ENCODE measurements around the gene ZSWIM1. TPM values are rescaled to one million over a fixed set of nuclear protein-coding genes. Genes with fewer than 3 reads are reported as not detected.

Gene ZSWIM1
- 11.2 and 11.4 TPM in 2 replicates for total RNA-seq (2014; rRNA removed; shearing (Covaris generic))
- 4.1 and 5.5 TPM in 2 replicates for polyA plus RNA-seq (2014; cell fraction: nucleus; rRNA removed)

- peak; percentile 100 for DNase-seq (ENCODE audit: extremely low read depth, low read depth)
Measured at GRCh38 chr20:45880988-45881788, at the start of gene ZSWIM1. ZSWIM1 (plus strand) TSS chr20:45881227; CDS start chr20:45882593, 1,366 bp downstream.

GRCh38 chr20:45832619-45833018 is 48.4 kb upstream of the ZSWIM1 start:
- DNase-seq (ENCODE audit: extremely low read depth, low read depth): no peak

GRCh38 chr20:45833030-45833882 is 47.8 kb upstream of the ZSWIM1 start, which contains the start of gene SNX21:
SNX21 (plus strand) TSS chr20:45833799; CDS start chr20:45833920, 121 bp downstream.
- peak; percentile 70 for DNase-seq (ENCODE audit: extremely low read depth, low read depth)

GRCh38 chr20:45833883-45834796 is 46.9 kb upstream of the ZSWIM1 start:
- DNase-seq (ENCODE audit: extremely low read depth, low read depth): peak; percentile 47

DNA sequence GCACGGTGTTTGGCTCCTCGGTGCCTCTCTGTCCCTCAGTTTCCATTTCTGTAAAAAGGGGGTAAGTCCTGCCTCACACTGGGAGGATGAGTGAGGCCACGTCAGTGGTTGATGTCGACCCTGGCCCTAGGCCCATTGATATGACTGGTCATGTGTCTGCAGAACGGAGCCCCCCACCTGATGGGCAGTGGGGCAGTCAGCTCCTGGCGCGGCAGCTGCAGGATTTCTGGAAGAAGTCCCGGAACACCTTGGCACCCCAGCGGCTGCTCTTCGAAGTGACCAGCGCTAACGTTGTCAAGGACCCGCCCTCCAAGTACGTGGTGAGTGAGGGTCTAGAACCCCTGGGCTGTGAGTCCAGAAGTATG is 46.2 kb upstream of the ZSWIM1 start:
- DNase-seq (ENCODE audit: extremely low read depth, low read depth): no peak

DNA sequence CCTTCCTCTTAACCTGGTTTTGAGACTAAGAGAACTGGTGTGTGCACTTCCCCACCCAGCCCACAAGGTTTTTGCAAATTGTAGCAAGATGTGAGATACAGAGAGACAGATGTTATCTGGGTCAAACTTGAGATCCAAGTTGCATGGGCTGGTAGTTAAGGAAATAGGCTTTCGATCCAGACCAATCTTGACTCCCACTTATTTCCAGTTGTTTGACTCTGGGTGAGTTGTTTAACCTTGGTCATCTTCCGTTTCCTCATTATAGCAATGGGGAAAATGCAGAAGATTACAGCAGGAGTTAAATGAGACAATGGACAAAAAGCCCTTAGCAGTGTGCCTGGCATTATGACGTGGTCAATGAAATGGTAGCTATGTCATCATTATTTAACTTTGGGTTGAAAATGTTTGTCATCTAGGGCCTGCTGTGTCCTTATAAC is 45.7 kb upstream of the ZSWIM1 start:
- no peak for DNase-seq (ENCODE audit: extremely low read depth, low read depth)

DNA sequence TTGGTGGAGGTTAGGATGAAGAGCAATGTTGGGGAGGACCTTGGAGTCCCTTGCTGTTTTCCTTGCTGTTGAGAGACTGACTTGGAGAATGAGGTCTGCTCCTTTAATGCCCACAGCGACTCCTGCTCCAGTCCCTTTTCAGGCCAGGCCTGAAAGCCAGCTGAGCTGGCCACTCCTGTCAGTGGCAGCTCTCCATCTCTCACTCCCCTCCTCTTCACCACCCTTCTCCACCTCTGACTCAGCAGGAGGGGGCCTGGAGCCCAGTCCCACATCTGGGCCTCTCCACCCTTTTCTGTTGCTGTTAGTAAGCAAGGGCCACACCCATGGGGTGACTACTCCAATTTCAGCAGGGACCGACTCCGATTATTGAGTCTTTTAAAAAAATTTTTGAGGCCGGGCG is 45.2 kb upstream of the ZSWIM1 start:
- DNase-seq (ENCODE audit: extremely low read depth, low read depth): no peak

DNA sequence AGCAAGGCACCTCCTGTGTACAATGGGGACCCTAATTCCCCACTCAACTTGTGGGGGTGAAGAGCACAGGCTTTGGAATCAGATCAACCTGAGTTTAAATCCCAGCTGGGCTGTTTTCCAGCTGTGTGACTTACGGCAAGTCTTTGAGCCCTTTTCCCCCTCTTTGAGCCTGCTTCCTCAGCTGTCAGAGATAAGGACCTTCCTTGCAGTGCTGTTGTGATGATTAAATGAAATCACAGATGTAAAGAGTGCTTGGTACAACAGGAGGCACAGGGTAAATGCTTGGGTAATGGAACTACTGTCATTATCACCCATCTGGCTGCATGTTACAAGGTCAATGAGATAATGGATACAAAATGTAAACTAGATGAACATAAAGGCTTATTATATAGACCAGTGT is 44.2 kb upstream of the ZSWIM1 start:
- no peak for DNase-seq (ENCODE audit: extremely low read depth, low read depth)

- DNase-seq (ENCODE audit: extremely low read depth, low read depth): no peak
Measured at GRCh38 chr20:45840700-45841198, 40.3 kb upstream of the ZSWIM1 start.

DNA sequence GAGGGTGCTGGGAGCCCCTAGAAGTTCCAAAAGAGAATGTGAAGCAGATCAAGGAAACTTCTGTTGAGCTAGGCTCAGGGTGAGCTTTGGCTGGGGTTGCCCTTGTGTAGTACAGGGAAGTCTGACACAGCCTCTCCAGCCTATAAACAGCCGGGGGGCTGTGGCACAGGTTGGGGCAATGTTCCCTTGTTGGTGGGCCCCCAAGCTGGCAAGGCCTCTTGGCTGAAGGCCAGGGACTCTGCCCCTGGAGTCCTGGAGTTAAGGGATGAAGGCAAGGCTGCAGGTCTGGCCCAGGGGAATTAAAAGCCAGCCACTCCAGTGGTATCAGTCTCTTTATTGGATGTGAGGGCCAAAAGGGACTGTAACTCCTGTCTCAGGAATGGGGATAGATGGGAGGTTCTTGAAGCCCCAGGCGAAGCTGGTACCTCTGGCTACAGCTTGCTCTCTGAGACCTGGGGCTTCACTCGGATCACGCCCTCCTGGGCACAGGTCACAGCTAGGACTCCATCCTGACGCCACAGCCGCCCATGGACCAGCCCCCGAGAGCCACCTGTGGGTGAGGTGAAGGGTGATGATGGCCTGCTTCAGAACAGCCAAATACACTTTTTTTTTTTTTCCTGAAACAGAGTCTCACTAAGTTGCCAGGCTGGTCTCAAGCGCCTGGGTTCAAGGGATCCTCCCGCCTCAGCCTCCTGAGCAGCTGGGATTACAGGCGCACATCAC is 39.5 kb upstream of the ZSWIM1 start:
- DNase-seq (ENCODE audit: extremely low read depth, low read depth): no peak

- DNase-seq (ENCODE audit: extremely low read depth, low read depth): no peak
Measured at GRCh38 chr20:45842169-45842812, 38.7 kb upstream of the ZSWIM1 start.

GRCh38 chr20:45843506-45843905 is 37.5 kb upstream of the ZSWIM1 start:
- no peak for DNase-seq (ENCODE audit: extremely low read depth, low read depth)

DNA sequence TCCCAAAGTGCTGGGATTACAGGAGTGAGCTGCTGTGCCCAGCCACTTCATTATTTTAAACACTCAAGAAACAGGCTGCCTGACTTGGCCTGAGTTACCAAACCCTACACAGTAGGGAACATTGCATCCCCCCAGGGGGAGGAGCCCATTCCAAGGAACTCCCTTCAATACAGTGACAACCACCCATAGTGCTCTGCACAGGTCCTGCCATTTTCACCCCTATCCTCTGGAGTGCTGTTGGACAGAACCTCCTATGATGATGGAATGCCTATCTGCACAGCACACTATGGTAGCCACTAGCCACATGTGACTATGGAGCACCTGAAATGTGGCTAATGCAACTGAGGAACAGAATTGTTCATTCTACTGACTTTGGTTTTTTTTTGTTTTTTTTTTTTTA is 35.6 kb upstream of the ZSWIM1 start:
- DNase-seq (ENCODE audit: extremely low read depth, low read depth): no peak

- no peak for DNase-seq (ENCODE audit: extremely low read depth, low read depth)
Measured at GRCh38 chr20:45848421-45848820, 32.6 kb upstream of the ZSWIM1 start.

GRCh38 chr20:45848969-45849582 is 32.0 kb upstream of the ZSWIM1 start:
- DNase-seq (ENCODE audit: extremely low read depth, low read depth): no peak

GRCh38 chr20:45850238-45850637 is 30.8 kb upstream of the ZSWIM1 start:
- DNase-seq (ENCODE audit: extremely low read depth, low read depth): no peak

DNA sequence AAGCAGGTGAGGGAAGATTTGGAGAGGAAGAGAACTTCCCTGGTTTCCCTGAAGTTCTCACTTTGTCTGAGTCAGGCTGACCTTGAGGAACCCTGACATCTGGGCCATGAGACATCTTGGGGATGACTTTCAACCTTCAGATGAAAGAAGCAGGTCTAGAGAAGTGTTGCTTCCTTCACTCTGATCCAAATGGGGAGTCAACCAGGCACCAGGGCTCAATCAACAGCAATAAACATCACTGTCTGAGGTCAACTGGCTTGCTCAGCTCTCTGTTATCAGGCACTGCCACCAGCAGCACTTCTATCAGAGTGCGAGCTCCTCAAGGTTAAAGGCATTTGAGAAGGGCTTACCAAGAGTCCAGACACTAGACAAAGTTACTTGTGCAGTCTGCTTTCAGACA is 30.1 kb upstream of the ZSWIM1 start:
- no peak for DNase-seq (ENCODE audit: extremely low read depth, low read depth)

- no peak for DNase-seq (ENCODE audit: extremely low read depth, low read depth)
Measured at GRCh38 chr20:45851501-45851900, 29.5 kb upstream of the ZSWIM1 start.

DNA sequence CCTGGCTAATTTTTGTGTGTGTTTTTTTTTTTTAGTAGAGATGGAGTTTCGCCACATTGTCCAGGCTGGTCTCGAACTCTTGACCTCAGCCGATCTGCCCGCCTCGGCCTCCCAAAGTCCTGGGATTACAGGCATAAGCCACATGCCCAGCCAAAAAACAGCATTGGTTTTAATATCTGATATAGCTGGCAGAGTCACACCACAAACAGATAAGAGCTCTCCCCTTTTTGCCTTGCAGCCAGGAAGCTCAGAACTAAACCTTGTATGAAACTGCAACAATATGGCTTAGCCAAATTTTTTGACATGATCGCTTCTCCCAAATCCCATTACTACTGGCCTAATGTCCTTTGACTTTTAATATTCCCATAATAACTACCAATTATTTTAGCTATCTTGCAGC is 28.7 kb upstream of the ZSWIM1 start:
- no peak for DNase-seq (ENCODE audit: extremely low read depth, low read depth)

Measured in NCI-H460 (cell line).